Ovary (tissue), 3 donors: ENCODE measurements around the gene ZNG1B.
"Not testable (repeated sequence)": the region's sequence is repeated elsewhere in the genome, so short reads cannot be mapped to it uniquely, and the experiment has no call there.

Source experiments
- CTCF ChIP-seq, 3 donors: fragments of 450-650 bp in 2 of 3; fragments of 200-600 bp in 1 of 3; IDR thresholded peaks; one replicate each; pipeline versions ENCODE4 v1.5.1 to v1.8.0; 2016 to 2022; ENCODE audit warnings: antibody characterized with exemption in 3 of 3, mild to moderate bottlenecking in 1 of 3
- EP300 ChIP-seq: sonication (generic); formaldehyde crosslinking; IDR thresholded peaks from one replicate; pipeline ENCODE4 v1.6.1; 2017; ENCODE audit warnings: antibody characterized with exemption
- POLR2A ChIP-seq: fragments of 450-650 bp; IDR thresholded peaks from one replicate; pipeline ENCODE4 v1.6.1; 2017; ENCODE audit warnings: antibody characterized with exemption, mild to moderate bottlenecking, moderate library complexity
- donor health status: DM: no; HTN: no; CAD: no.

- TF ChIP-seq POLR2A; CTCF (IDR thresholded peaks at IDR 0.05); EP300: not testable (repeated sequence)
These were observed 39.3 kb downstream of the ZNG1B start for GRCh38 chr2:113476688-113477368.
